SU-DHL-6 (cell line): Measurements from ENCODE around the gene STK38.
"Not testable (repeated sequence)": the region's sequence is repeated elsewhere in the genome, so short reads cannot be mapped to it uniquely, and the experiment has no call there.

Experiments used
- H2AFZ ChIP-seq: fragments of 200-600 bp; sonication (generic); 2 replicates; pipeline ENCODE4 v1.6.1; 2014; ENCODE audit warnings: low read depth, mild to moderate bottlenecking, moderate library complexity, mixed read lengths, antibody characterized with exemption, low read length; ENCODE audit not compliant: severe bottlenecking
- H3F3A ChIP-seq: fragments of 200-600 bp; shearing (Covaris generic); 2 replicates; pipeline ENCODE4 v1.6.0; 2016; ENCODE audit warnings: antibody characterized with exemption, mild to moderate bottlenecking; ENCODE audit not compliant: insufficient read depth
- H3K27ac ChIP-seq: fragments of 200-600 bp; sonication (generic); 2 replicates; pipeline ENCODE4 v1.5.1; 2016; ENCODE audit warnings: low read depth, mild to moderate bottlenecking, low read length, moderate library complexity, mixed read lengths
- H3K27me3 ChIP-seq: fragments of 200-600 bp; sonication (generic), shearing (Covaris generic); 2 replicates; pipeline ENCODE4 v1.6.0; 2014; ENCODE audit warnings: mild to moderate bottlenecking, low read length
- H3K36me3 ChIP-seq: fragments of 200-600 bp; sonication (generic); 2 replicates; pipeline ENCODE4 v1.6.1; 2014; ENCODE audit warnings: mild to moderate bottlenecking, low read length, mixed read lengths
- H3K4me2 ChIP-seq: fragments of 300-600, 200-600 bp; shearing (Covaris generic), sonication (generic); 2 replicates; pipeline ENCODE4 v1.6.0; 2014; ENCODE audit warnings: low read length, low read depth, mild to moderate bottlenecking; ENCODE audit not compliant: poor library complexity, severe bottlenecking
- H3K4me3 ChIP-seq: fragments of 200-600 bp; sonication (generic); 2 replicates; pipeline ENCODE4 v1.5.1; 2014; ENCODE audit warnings: antibody characterized with exemption, low read length, mild to moderate bottlenecking, mixed read lengths; ENCODE audit not compliant: insufficient read depth, poor library complexity, severe bottlenecking
- H3K79me2 ChIP-seq: fragments of 200-600 bp; sonication (generic); 2 replicates; pipeline ENCODE4 v1.6.1; 2014; ENCODE audit warnings: mild to moderate bottlenecking, low read length, moderate library complexity; ENCODE audit not compliant: insufficient read depth
- H3K9ac ChIP-seq: fragments of 200-600 bp; sonication (generic); 2 replicates; pipeline ENCODE4 v1.7.0; 2014; ENCODE audit warnings: mild to moderate bottlenecking, low read length
- H3K9me2 ChIP-seq: fragments of 200-600 bp; sonication (generic); replicated peaks from 2 replicates; pipeline ENCODE4 v1.6.1; 2014; ENCODE audit warnings: low read length; ENCODE audit not compliant: insufficient read depth
- H3K9me3 ChIP-seq: fragments of 200-600 bp; sonication (generic); 2 replicates; pipeline ENCODE4 v1.6.1; 2014; ENCODE audit warnings: low read length, mixed read lengths; ENCODE audit not compliant: insufficient read depth
- H4K20me1 ChIP-seq: fragments of 200-600 bp; sonication (generic); 2 replicates; pipeline ENCODE4 v1.6.1; 2014; ENCODE audit warnings: low read depth, mild to moderate bottlenecking, antibody characterized with exemption, low read length, moderate library complexity, mixed read lengths
- EZH2phosphoT487 ChIP-seq: fragments of 200-600 bp; sonication (generic), shearing (Covaris generic); conservative IDR thresholded peaks from 2 replicates; pipeline ENCODE4 v1.6.1; 2018; ENCODE audit warnings: mild to moderate bottlenecking, antibody characterized with exemption, low read length, moderate library complexity, mixed read lengths
- TF ChIP-seq, protein P1 (sequence below): fragments of 200-600 bp; sonication (generic); IDR thresholded peaks from one replicate; pipeline ENCODE4 v1.5.1; 2017; ENCODE audit warnings: antibody characterized with exemption, mild to moderate bottlenecking, low read length, moderate library complexity; ENCODE audit not compliant: insufficient read depth, poor library complexity, severe bottlenecking

STK38 gene

DNA sequence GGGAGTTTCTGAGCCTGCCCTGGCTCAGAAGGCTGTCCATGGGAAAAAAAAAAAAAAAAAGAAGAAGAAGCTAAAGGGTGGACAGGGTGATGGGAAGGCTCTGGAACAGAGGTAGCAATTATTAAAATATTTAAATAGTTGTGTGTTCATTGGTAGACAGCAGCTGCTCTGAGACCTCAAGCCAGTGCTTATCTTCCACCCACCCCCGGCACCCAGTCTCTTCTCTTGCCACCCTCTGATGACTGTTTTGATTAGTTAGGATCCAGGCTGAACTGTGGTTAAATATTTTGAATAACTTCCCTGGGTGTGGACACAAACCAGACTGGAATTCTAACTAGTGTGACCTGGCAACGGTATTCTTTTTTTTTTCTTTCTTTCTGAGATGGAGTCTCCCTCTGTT, 30.0 kb upstream of the STK38 start:
- TF ChIP-seq, protein P1, sequence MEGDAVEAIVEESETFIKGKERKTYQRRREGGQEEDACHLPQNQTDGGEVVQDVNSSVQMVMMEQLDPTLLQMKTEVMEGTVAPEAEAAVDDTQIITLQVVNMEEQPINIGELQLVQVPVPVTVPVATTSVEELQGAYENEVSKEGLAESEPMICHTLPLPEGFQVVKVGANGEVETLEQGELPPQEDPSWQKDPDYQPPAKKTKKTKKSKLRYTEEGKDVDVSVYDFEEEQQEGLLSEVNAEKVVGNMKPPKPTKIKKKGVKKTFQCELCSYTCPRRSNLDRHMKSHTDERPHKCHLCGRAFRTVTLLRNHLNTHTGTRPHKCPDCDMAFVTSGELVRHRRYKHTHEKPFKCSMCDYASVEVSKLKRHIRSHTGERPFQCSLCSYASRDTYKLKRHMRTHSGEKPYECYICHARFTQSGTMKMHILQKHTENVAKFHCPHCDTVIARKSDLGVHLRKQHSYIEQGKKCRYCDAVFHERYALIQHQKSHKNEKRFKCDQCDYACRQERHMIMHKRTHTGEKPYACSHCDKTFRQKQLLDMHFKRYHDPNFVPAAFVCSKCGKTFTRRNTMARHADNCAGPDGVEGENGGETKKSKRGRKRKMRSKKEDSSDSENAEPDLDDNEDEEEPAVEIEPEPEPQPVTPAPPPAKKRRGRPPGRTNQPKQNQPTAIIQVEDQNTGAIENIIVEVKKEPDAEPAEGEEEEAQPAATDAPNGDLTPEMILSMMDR: no peak
- no peak for TF ChIP-seq EZH2phosphoT487
- Histone ChIP-seq H3K36me3 (peaks cover 8% of the 10 kb centered on the region), H3K27ac (no peak overlapping the region), H3K9ac (no peak overlapping the region), H3K27me3 (no peaks in the 10 kb centered on the region), H3K9me3 (peaks cover 6% of the 10 kb centered on the region; the same call in 1 of the 2 replicates), H2AFZ (no peak overlapping the region), H3F3A (peaks cover 3% of the 10 kb centered on the region; the same call in 1 of the 2 replicates), H3K9me2 (no peaks in the 10 kb centered on the region), H4K20me1 (no peaks in the 10 kb centered on the region), H3K79me2 (no peaks in the 10 kb centered on the region), H3K4me3 (no peak overlapping the region), H3K4me2 (no peak overlapping the region)

- Histone ChIP-seq H3K27me3 (no peaks in the 10 kb centered on the region), H3K9me3 (peaks cover 6% of the 10 kb centered on the region; the same call in 1 of the 2 replicates), H3K4me3 (no peak overlapping the region), H4K20me1 (no peaks in the 10 kb centered on the region), H3K9ac (no peak overlapping the region), H3K4me2 (no peak overlapping the region), H3K27ac (no peak overlapping the region), H3K9me2 (no peaks in the 10 kb centered on the region), H2AFZ (no peak overlapping the region), H3K36me3 (peaks cover 8% of the 10 kb centered on the region), H3F3A (no peaks in the 10 kb centered on the region; the same call in 1 of the 2 replicates), H3K79me2 (no peaks in the 10 kb centered on the region)
- TF ChIP-seq, protein P1: no peak
- TF ChIP-seq EZH2phosphoT487: no peak
Measured at GRCh38 chr6:36576578-36576977, 29.3 kb upstream of the STK38 start.

- TF ChIP-seq EZH2phosphoT487: no peak
- TF ChIP-seq, protein P1: no peak
- H3K4me3 ChIP-seq: no peak overlapping the region
- H3K79me2 ChIP-seq: no peaks in the 10 kb centered on the region
- H3K27ac ChIP-seq: no peak overlapping the region
- H2AFZ ChIP-seq: no peak overlapping the region
- H3F3A ChIP-seq: no peaks in the 10 kb centered on the region; the same call in 1 of the 2 replicates
- H3K27me3 ChIP-seq: no peaks in the 10 kb centered on the region
- H3K9me2 ChIP-seq: no peaks in the 10 kb centered on the region
- H4K20me1 ChIP-seq: no peaks in the 10 kb centered on the region
- peaks cover 6% of the 10 kb centered on the region; the same call in 1 of the 2 replicates for H3K9me3 ChIP-seq
- no peak overlapping the region for H3K9ac ChIP-seq
- H3K4me2 ChIP-seq: no peak overlapping the region
- peaks cover 8% of the 10 kb centered on the region for H3K36me3 ChIP-seq
Measured at GRCh38 chr6:36574679-36575078, 27.4 kb upstream of the STK38 start.

- H3K27me3 ChIP-seq, H3K4me3 ChIP-seq, H2AFZ ChIP-seq, H3K9me2 ChIP-seq, H3K4me2 ChIP-seq, H3F3A ChIP-seq, H3K9me3 ChIP-seq, H3K36me3 ChIP-seq, H3K79me2 ChIP-seq, H4K20me1 ChIP-seq, H3K27ac ChIP-seq, H3K9ac ChIP-seq: not testable (repeated sequence)
Measured at GRCh38 chr6:36572353-36573311, 25.4 kb upstream of the STK38 start.
